Thymus (tissue), 11 donors: Measurements from ENCODE around the gene KCNIP4. TPM values are rescaled to one million over a fixed set of nuclear protein-coding genes. Genes with fewer than 3 reads are reported as not detected.

Source experiments
- DNase-seq, 9 donors: peaks; one replicate each; pipeline ENCODE4 v3.0.0-alpha.2; 2013; ENCODE audit warnings: low spot score in 9 of 9, low read depth in 6 of 9, missing footprints in 1 of 9
- H3K27ac ChIP-seq, 2 donors: one replicate each; pipeline ENCODE4 v1.5.1; 2013; ENCODE audit warnings: control low read depth in 1 of 2, low read depth in 1 of 2, low read length in 1 of 2, mild to moderate bottlenecking in 1 of 2, moderate library complexity in 1 of 2
- H3K27me3 ChIP-seq, 2 donors: one replicate each; pipeline ENCODE4 v1.5.1; 2013; ENCODE audit warnings: low read length in 1 of 2; ENCODE audit not compliant: control insufficient read depth in 2 of 2, insufficient read depth in 1 of 2
- H3K36me3 ChIP-seq, 2 donors: one replicate each; pipeline ENCODE4 v1.5.1; 2013; ENCODE audit warnings: low read length in 1 of 2, mild to moderate bottlenecking in 1 of 2, moderate library complexity in 1 of 2; ENCODE audit not compliant: control insufficient read depth in 2 of 2, insufficient read depth in 2 of 2
- H3K4me1 ChIP-seq, 2 donors: one replicate each; pipeline ENCODE4 v1.5.1; 2013; ENCODE audit warnings: low read length in 2 of 2; ENCODE audit not compliant: control insufficient read depth in 2 of 2, insufficient read depth in 2 of 2
- H3K4me3 ChIP-seq, 2 donors: one replicate each; pipeline ENCODE4 v1.5.1; 2013; ENCODE audit warnings: low read length in 2 of 2, control low read depth in 1 of 2, mild to moderate bottlenecking in 1 of 2
- H3K9me3 ChIP-seq, 2 donors: one replicate each; pipeline ENCODE4 v1.5.1; 2013; ENCODE audit warnings: low read length in 1 of 2, mild to moderate bottlenecking in 1 of 2; ENCODE audit not compliant: control insufficient read depth in 2 of 2, insufficient read depth in 1 of 2
- WGBS: extraction: QIAGEN DNeasy Blood & Tissue Kit; methylation state at CpG from one replicate; pipeline ENCODE4 v1.1.7; 2013; 5-methylcytosine and 5-hydroxymethylcytosine counted together
- polyA plus RNA-seq: library from polyadenylated mRNA; stranded (reverse); fragments of 200-250 nt; gene quantifications from one replicate; pipeline ENCODE4 v1.2.3, GENCODE V29; 2013
- total RNA-seq: library from RNA; stranded (reverse); fragments of 120-200 nt; gene quantifications from one replicate; pipeline ENCODE4 v1.2.4, GENCODE V29; 2013
- donor health status: healthy.

Gene KCNIP4
- total and polyA plus RNA-seq, 2 donors: 0.07 TPM; not detected in 1

- WGBS: 28% methylated on average over 4 of the region's 4 CpGs
Measured at GRCh38 chr4:21304540-21304887, 644.1 kb downstream of the KCNIP4 start.

GRCh38 chr4:21290562-21290961 is 658.0 kb downstream of the KCNIP4 start:
- Histone ChIP-seq H3K27ac (no peak overlapping the region), H3K27me3 (no peaks in the 10 kb centered on the region), H3K36me3 (no peaks in the 10 kb centered on the region), H3K4me1 (no peaks in the 10 kb centered on the region), H3K4me3 (no peak overlapping the region), H3K9me3 (no peaks in the 10 kb centered on the region)
- no peak for DNase-seq
- 5% methylated on average over 2 of the region's 2 CpGs for WGBS

More at GRCh38 chr4:21304540-21304887, 644.1 kb downstream of the KCNIP4 start:
- no peaks in the 10 kb centered on the region for H3K9me3 ChIP-seq
- DNase-seq: no peak
- H3K36me3 ChIP-seq: no peaks in the 10 kb centered on the region
- no peaks in the 10 kb centered on the region for H3K4me1 ChIP-seq
- H3K27ac ChIP-seq: no peak overlapping the region
- H3K27me3 ChIP-seq: peaks cover 0 to 9% of the 10 kb centered on the region in 2 donors
- no peak overlapping the region for H3K4me3 ChIP-seq

- Histone ChIP-seq H3K4me3 (no peak overlapping the region), H3K4me1 (no peaks in the 10 kb centered on the region), H3K27me3 (no peaks in the 10 kb centered on the region), H3K36me3 (no peaks in the 10 kb centered on the region), H3K9me3 (no peaks in the 10 kb centered on the region), H3K27ac (no peak overlapping the region)
- 98% methylated on average over 5 of the region's 5 CpGs for WGBS
- DNase-seq: no peak
Measured at GRCh38 chr4:21276046-21276445, 672.5 kb downstream of the KCNIP4 start.

- H3K4me1 ChIP-seq: no peaks in the 10 kb centered on the region
- H3K27ac ChIP-seq: no peak overlapping the region
- H3K27me3 ChIP-seq: no peaks in the 10 kb centered on the region
- no peaks in the 10 kb centered on the region for H3K9me3 ChIP-seq
- no peaks in the 10 kb centered on the region for H3K36me3 ChIP-seq
- no peak overlapping the region for H3K4me3 ChIP-seq
- DNase-seq: no peak
- WGBS: 75% methylated on average over 4 of the region's 4 CpGs
Measured at GRCh38 chr4:21271439-21272052, 677.0 kb downstream of the KCNIP4 start.

GRCh38 chr4:21248331-21248730 is 700.2 kb downstream of the KCNIP4 start:
- H3K4me1 ChIP-seq: no peaks in the 10 kb centered on the region
- no peak overlapping the region for H3K4me3 ChIP-seq
- no peaks in the 10 kb centered on the region for H3K27me3 ChIP-seq
- WGBS: 86% methylated on average over 4 of the region's 4 CpGs
- H3K9me3 ChIP-seq: no peaks in the 10 kb centered on the region
- DNase-seq: no peak
- H3K36me3 ChIP-seq: no peaks in the 10 kb centered on the region
- no peak overlapping the region for H3K27ac ChIP-seq

GRCh38 chr4:21242163-21242562 is 706.4 kb downstream of the KCNIP4 start:
- no peaks in the 10 kb centered on the region for H3K4me1 ChIP-seq
- DNase-seq: no peak
- 92% methylated on average over 2 of the region's 2 CpGs for WGBS
- no peak overlapping the region for H3K27ac ChIP-seq
- no peaks in the 10 kb centered on the region for H3K9me3 ChIP-seq
- H3K27me3 ChIP-seq: no peaks in the 10 kb centered on the region
- H3K36me3 ChIP-seq: no peaks in the 10 kb centered on the region
- no peak overlapping the region for H3K4me3 ChIP-seq

GRCh38 chr4:21226637-21227538 is 721.7 kb downstream of the KCNIP4 start:
- DNase-seq: peak in 1 of 9 donors; percentile 1
- Histone ChIP-seq H3K27me3 (no peaks in the 10 kb centered on the region), H3K27ac (no peak overlapping the region), H3K36me3 (no peaks in the 10 kb centered on the region), H3K4me1 (no peaks in the 10 kb centered on the region), H3K4me3 (no peak overlapping the region), H3K9me3 (no peaks in the 10 kb centered on the region)
- WGBS: 86% methylated on average over 2 of the region's 2 CpGs

- no peaks in the 10 kb centered on the region for H3K9me3 ChIP-seq
- no peak for DNase-seq
- H3K4me3 ChIP-seq: no peak overlapping the region
- H3K4me1 ChIP-seq: no peaks in the 10 kb centered on the region
- H3K27me3 ChIP-seq: no peaks in the 10 kb centered on the region
- no peaks in the 10 kb centered on the region for H3K36me3 ChIP-seq
- no peak overlapping the region for H3K27ac ChIP-seq
Measured at GRCh38 chr4:21211846-21212245, 736.7 kb downstream of the KCNIP4 start.

- WGBS: 4% methylated on average over 2 of the region's 2 CpGs
- no peak for DNase-seq
- no peak overlapping the region for H3K27ac ChIP-seq
- no peak overlapping the region for H3K4me3 ChIP-seq
- no peaks in the 10 kb centered on the region for H3K9me3 ChIP-seq
- no peaks in the 10 kb centered on the region for H3K36me3 ChIP-seq
- no peaks in the 10 kb centered on the region for H3K4me1 ChIP-seq
- no peaks in the 10 kb centered on the region for H3K27me3 ChIP-seq
Measured at GRCh38 chr4:21209860-21210259, 738.7 kb downstream of the KCNIP4 start.
